IMR-90 (cell line): ENCODE measurements around the gene ADRA2A. TPM values are rescaled to one million over a fixed set of nuclear protein-coding genes. Genes with fewer than 3 reads are reported as not detected.
A peak's percentile ranks its signal among the peaks of the same experiment; 100 is the strongest.

ENCODE experiments used
- ATAC-seq: fragments of 200-7000 bp; cut with Tn5 transposase; 2 replicates; pipeline ENCODE4 v1.9.1; 2020; ENCODE audit warnings: low read depth, mild to moderate bottlenecking, moderate library complexity
- BruUV-seq: library from RNA; stranded (reverse); fragments of 400-500 nt; replicated peaks from 2 replicates; lab custom pipeline; 2021; lab: Mats Ljungman, UMichigan
- CTCF ChIA-PET: fragments of 300-600 bp; formaldehyde crosslinking; extraction: SDS; loops from one replicate; lab custom pipeline; 2021; ENCODE audit warnings: antibody characterized with exemption; lab: Yijun Ruan, JAX
- POLR2A ChIA-PET: fragments of 300-600 bp; sonication (Branson Sonifier 250); formaldehyde crosslinking; loops from one replicate; lab custom pipeline; 2022; ENCODE audit warnings: antibody characterized with exemption; ENCODE audit not compliant: unreplicated experiment; lab: Charles Lee
- DNase-seq: peaks from one replicate; pipeline ENCODE4 v3.0.0; 2013
- H2AFZ ChIP-seq: replicated peaks from 2 replicates; pipeline ENCODE3; 2013; ENCODE audit warnings: low read length, mild to moderate bottlenecking; ENCODE audit not compliant: poor library complexity
- H2AK5ac ChIP-seq: 2 replicates; pipeline ENCODE4 v1.6.1; 2013; ENCODE audit warnings: low read depth, low read length, inconsistent platforms
- H2AK9ac ChIP-seq: replicated peaks from 2 replicates; pipeline ENCODE3; 2013; ENCODE audit warnings: mild to moderate bottlenecking, low read depth, low read length, moderate library complexity; ENCODE audit not compliant: poor library complexity
- H2BK120ac ChIP-seq: 2 replicates; pipeline ENCODE4 v1.6.1; 2013; ENCODE audit warnings: low read depth, low read length, inconsistent platforms
- H2BK15ac ChIP-seq: 3 replicates; pipeline ENCODE4 v1.6.1; 2013; ENCODE audit warnings: low read depth, low read length, inconsistent platforms
- H2BK20ac ChIP-seq: 2 replicates; pipeline ENCODE4 v1.6.1; 2013; ENCODE audit warnings: low read depth, mild to moderate bottlenecking, inconsistent platforms, low read length, moderate library complexity
- H2BK5ac ChIP-seq: 2 replicates; pipeline ENCODE4 v1.6.1; 2013; ENCODE audit warnings: mild to moderate bottlenecking, low read depth, low read length, inconsistent platforms; ENCODE audit not compliant: poor library complexity, severe bottlenecking
- H3K14ac ChIP-seq: replicated peaks from 2 replicates; pipeline ENCODE4 v1.6.1; 2013; ENCODE audit warnings: low read depth, low read length, inconsistent platforms
- H3K18ac ChIP-seq: 2 replicates; pipeline ENCODE4 v1.6.1; 2013; ENCODE audit warnings: low read depth, low read length, control low read depth
- H3K23ac ChIP-seq: 2 replicates; pipeline ENCODE4 v1.6.1; 2013; ENCODE audit warnings: low read depth, low read length, inconsistent platforms
- H3K27ac ChIP-seq: 2 replicates; pipeline ENCODE4 v1.5.1; 2013; ENCODE audit warnings: mild to moderate bottlenecking, control low read depth, low read length; ENCODE audit not compliant: insufficient read depth
- H3K27me3 ChIP-seq: 2 replicates; pipeline ENCODE4 v1.6.1; 2013; ENCODE audit warnings: low read length; ENCODE audit not compliant: control insufficient read depth, insufficient read depth
- H3K36me3 ChIP-seq: 2 replicates; pipeline ENCODE4 v1.6.1; 2013; ENCODE audit warnings: low read length, mixed read lengths; ENCODE audit not compliant: control insufficient read depth, insufficient read depth
- H3K4ac ChIP-seq: 2 replicates; pipeline ENCODE4 v1.6.1; 2013; ENCODE audit warnings: low read depth, low read length, inconsistent platforms
- H3K4me1 ChIP-seq: 2 replicates; pipeline ENCODE4 v1.6.1; 2013; ENCODE audit warnings: low read length, mixed read lengths; ENCODE audit not compliant: control insufficient read depth, insufficient read depth
- H3K4me2 ChIP-seq: 2 replicates; pipeline ENCODE4 v1.6.1; 2013; ENCODE audit warnings: low read depth, mild to moderate bottlenecking, control low read depth, low read length, moderate library complexity
- H3K4me3 ChIP-seq: 2 replicates; pipeline ENCODE4 v1.5.1; 2013; ENCODE audit warnings: low read depth, mild to moderate bottlenecking, control low read depth, low read length, moderate library complexity; ENCODE audit not compliant: insufficient read depth
- H3K56ac ChIP-seq: 2 replicates; pipeline ENCODE4 v1.6.1; 2013; ENCODE audit warnings: low read length, inconsistent platforms; ENCODE audit not compliant: insufficient read depth; ENCODE audit errors: extremely low read depth
- H3K79me1 ChIP-seq, 2 experiments: 2 replicates each; pipeline ENCODE4 v1.6.1; 2013; ENCODE audit warnings: low read length in 2 of 2, inconsistent platforms in 1 of 2, low read depth in 1 of 2
- H3K9ac ChIP-seq: 2 replicates; pipeline ENCODE4 v1.6.1; 2013; ENCODE audit warnings: low read depth, low read length, control low read depth
- H3K9me1 ChIP-seq: 2 replicates; pipeline ENCODE4 v1.6.1; 2013; ENCODE audit warnings: low read length, inconsistent platforms; ENCODE audit not compliant: insufficient read depth
- H3K9me3 ChIP-seq: 2 replicates; pipeline ENCODE4 v1.6.1; 2013; ENCODE audit warnings: low read length; ENCODE audit not compliant: control insufficient read depth, insufficient read depth
- H4K20me1 ChIP-seq: 2 replicates; pipeline ENCODE4 v1.6.1; 2013; ENCODE audit warnings: low read length, inconsistent platforms; ENCODE audit not compliant: insufficient read depth
- H4K5ac ChIP-seq: 2 replicates; pipeline ENCODE4 v1.6.1; 2013; ENCODE audit warnings: mild to moderate bottlenecking, low read depth, low read length, control low read depth
- H4K8ac ChIP-seq, 2 experiments: 2 replicates each; pipeline ENCODE4 v1.6.1; 2013; ENCODE audit warnings: low read depth in 2 of 2, low read length in 2 of 2, control low read depth in 1 of 2, inconsistent platforms in 1 of 2
- H4K91ac ChIP-seq: 2 replicates; pipeline ENCODE4 v1.6.1; 2013; ENCODE audit warnings: low read depth, low read length, inconsistent platforms; ENCODE audit not compliant: insufficient read depth
- CEBPB ChIP-seq: IDR thresholded peaks from 2 replicates; pipeline ENCODE4 v1.6.1; 2012; ENCODE audit warnings: low read depth, low read length, improper control_type of control experiment
- SMC3 ChIP-seq: fragments of 150-350 bp; IDR thresholded peaks from 2 replicates; pipeline ENCODE4 v1.6.1; 2016; ENCODE audit warnings: low read depth, mild to moderate bottlenecking, antibody characterized with exemption, low read length, moderate library complexity
- dilution Hi-C: fragments of 300-500 bp; cut with HindIII; formaldehyde crosslinking; loops from one replicate; pipeline ENCODE4 v1.14.3; 2018; ENCODE audit warnings: low sequenced_read_pairs; ENCODE audit not compliant: unreplicated experiment
- in situ Hi-C: fragments of 300-500 bp; cut with MboI; formaldehyde crosslinking; loops from 3 replicates; pipeline ENCODE4 v1.14.3; 2019; ENCODE audit warnings: low sequenced_read_pairs, inconsistent platforms, mixed read lengths
- intact Hi-C: fragments of 100-400 bp; cut with micrococcal nuclease; formaldehyde crosslinking; loops from 2 replicates; pipeline ENCODE4 v1.10.0; 2022
- polyA plus RNA-seq, 3 experiments: library from polyadenylated mRNA; depleted of rRNA; stranded (reverse); fragments of >200 nt; gene quantifications; 2 replicates each; pipeline ENCODE4 v1.2.3, GENCODE V29; 2012; ENCODE audit warnings: low replicate concordance in 1 of 3
- total RNA-seq: library from RNA; depleted of rRNA; stranded (reverse); fragments of >200 nt; gene quantifications from 2 replicates; pipeline ENCODE4 v1.2.3, GENCODE V29; 2012

Gene ADRA2A
- total and polyA plus RNA-seq, 2 of the 4 experiments (the other 2 are of a cell fraction), result not detected

GRCh38 chr10:111037858-111038257, 39.0 kb upstream of the ADRA2A start:
- no peak overlapping the region for H3K23ac ChIP-seq
- TF ChIP-seq CEBPB (peak; percentile 82), SMC3 (no peak)
- H3K18ac ChIP-seq, result no peak overlapping the region
- in situ Hi-C loops, result no loop called here
- no TSS peak for BruUV-seq
- H3K27ac ChIP-seq, result no peak overlapping the region
- H2BK120ac ChIP-seq, result no peak overlapping the region
- H3K4me2 ChIP-seq, result no peak overlapping the region
- DNase-seq (no peak), ATAC-seq (no peak)
- dilution Hi-C loops, result no loop called here
- H3K4ac ChIP-seq, result no peak overlapping the region
- no peak overlapping the region for H2AK5ac ChIP-seq
- H4K5ac ChIP-seq, result no peak overlapping the region
- no peak overlapping the region for H2BK5ac ChIP-seq
- no peak overlapping the region for H3K9ac ChIP-seq
- H3K14ac ChIP-seq, result no peak overlapping the region
- no peaks in the 10 kb centered on the region for H3K36me3 ChIP-seq
- H3K79me1 ChIP-seq, result no peaks in the 10 kb centered on the region
- H3K4me3 ChIP-seq, result no peak overlapping the region
- H3K9me3 ChIP-seq, result peaks cover 8% of the 10 kb centered on the region
- CTCF ChIA-PET, result no interaction called here
- no peak overlapping the region for H2AK9ac ChIP-seq
- no peak overlapping the region for H2BK15ac ChIP-seq
- H3K9me1 ChIP-seq, result no peaks in the 10 kb centered on the region
- no peaks in the 10 kb centered on the region for H3K27me3 ChIP-seq
- H3K56ac ChIP-seq, result no peak overlapping the region
- no peak overlapping the region for H2BK20ac ChIP-seq
- intact Hi-C loops, result no loop called here
- H2AFZ ChIP-seq, result no peak overlapping the region
- POLR2A ChIA-PET, result no interaction called here
- H4K20me1 ChIP-seq, result no peaks in the 10 kb centered on the region
- H3K4me1 ChIP-seq, result peaks cover 1% of the 10 kb centered on the region; the same call in 1 of the 2 replicates
- no peak overlapping the region for H4K8ac ChIP-seq
- H4K91ac ChIP-seq, result no peak overlapping the region
